Measurements from ENCODE around the gene GMPPA.

Gene GMPPA

DNA sequence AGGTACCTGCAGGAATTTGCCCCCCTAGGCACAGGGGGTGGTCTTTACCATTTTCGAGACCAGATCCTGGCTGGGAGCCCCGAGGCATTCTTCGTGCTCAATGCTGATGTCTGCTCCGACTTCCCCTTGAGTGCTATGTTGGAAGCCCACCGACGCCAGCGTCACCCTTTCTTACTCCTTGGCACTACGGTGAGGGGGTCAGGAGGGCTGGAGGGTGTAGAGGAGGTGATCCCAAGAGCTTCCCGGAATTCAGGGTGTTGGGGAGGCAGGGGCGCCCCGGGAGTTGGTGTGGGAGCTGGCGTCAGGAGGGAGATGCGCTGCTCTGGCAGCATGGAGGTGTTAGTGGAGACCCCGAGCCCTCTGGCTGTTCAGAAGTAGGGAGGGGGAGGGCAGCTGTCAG is 3.2 kb downstream of the GMPPA start:
- no peak for TF ChIP-seq ZNF8 (CRISPR knock-in tag; IDR thresholded peaks at IDR 0.05)
- no peak for TF ChIP-seq TOX (CRISPR knock-in tag; IDR thresholded peaks at IDR 0.05; ENCODE audit: borderline replicate concordance)
- TF ChIP-seq RARB (CRISPR knock-in tag; IDR thresholded peaks at IDR 0.05), result no peak
- no peak for TF ChIP-seq ARNTL (CRISPR knock-in tag; IDR thresholded peaks at IDR 0.05; ENCODE audit: borderline replicate concordance, low read depth)
- no peak for TF ChIP-seq GLIS3 (CRISPR knock-in tag; IDR thresholded peaks at IDR 0.05)
- TF ChIP-seq ZNF565 (CRISPR knock-in tag; conservative IDR thresholded peaks at IDR 0.05; ENCODE audit: low read depth), result no peak
- TF ChIP-seq BACH2 (CRISPR knock-in tag; IDR thresholded peaks at IDR 0.05; ENCODE audit: borderline replicate concordance), result no peak
- TF ChIP-seq, protein P1, sequence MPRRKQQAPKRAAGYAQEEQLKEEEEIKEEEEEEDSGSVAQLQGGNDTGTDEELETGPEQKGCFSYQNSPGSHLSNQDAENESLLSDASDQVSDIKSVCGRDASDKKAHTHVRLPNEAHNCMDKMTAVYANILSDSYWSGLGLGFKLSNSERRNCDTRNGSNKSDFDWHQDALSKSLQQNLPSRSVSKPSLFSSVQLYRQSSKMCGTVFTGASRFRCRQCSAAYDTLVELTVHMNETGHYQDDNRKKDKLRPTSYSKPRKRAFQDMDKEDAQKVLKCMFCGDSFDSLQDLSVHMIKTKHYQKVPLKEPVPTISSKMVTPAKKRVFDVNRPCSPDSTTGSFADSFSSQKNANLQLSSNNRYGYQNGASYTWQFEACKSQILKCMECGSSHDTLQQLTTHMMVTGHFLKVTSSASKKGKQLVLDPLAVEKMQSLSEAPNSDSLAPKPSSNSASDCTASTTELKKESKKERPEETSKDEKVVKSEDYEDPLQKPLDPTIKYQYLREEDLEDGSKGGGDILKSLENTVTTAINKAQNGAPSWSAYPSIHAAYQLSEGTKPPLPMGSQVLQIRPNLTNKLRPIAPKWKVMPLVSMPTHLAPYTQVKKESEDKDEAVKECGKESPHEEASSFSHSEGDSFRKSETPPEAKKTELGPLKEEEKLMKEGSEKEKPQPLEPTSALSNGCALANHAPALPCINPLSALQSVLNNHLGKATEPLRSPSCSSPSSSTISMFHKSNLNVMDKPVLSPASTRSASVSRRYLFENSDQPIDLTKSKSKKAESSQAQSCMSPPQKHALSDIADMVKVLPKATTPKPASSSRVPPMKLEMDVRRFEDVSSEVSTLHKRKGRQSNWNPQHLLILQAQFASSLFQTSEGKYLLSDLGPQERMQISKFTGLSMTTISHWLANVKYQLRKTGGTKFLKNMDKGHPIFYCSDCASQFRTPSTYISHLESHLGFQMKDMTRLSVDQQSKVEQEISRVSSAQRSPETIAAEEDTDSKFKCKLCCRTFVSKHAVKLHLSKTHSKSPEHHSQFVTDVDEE (CRISPR knock-in tag; IDR thresholded peaks at IDR 0.05), result no peak
- TF ChIP-seq ISL1 (CRISPR knock-in tag; IDR thresholded peaks at IDR 0.05), result no peak
- no peak for TF ChIP-seq ZFP30 (CRISPR knock-in tag; IDR thresholded peaks at IDR 0.05)
- TF ChIP-seq ZFP3 (CRISPR knock-in tag; IDR thresholded peaks at IDR 0.05), result no peak
- no peak for TF ChIP-seq ESRRG (CRISPR knock-in tag; IDR thresholded peaks at IDR 0.05)
- TF ChIP-seq SNAI2 (CRISPR knock-in tag; IDR thresholded peaks at IDR 0.05), result no peak
- no peak for TF ChIP-seq OSR1 (CRISPR knock-in tag; IDR thresholded peaks at IDR 0.05)
- TF ChIP-seq, protein P2, sequence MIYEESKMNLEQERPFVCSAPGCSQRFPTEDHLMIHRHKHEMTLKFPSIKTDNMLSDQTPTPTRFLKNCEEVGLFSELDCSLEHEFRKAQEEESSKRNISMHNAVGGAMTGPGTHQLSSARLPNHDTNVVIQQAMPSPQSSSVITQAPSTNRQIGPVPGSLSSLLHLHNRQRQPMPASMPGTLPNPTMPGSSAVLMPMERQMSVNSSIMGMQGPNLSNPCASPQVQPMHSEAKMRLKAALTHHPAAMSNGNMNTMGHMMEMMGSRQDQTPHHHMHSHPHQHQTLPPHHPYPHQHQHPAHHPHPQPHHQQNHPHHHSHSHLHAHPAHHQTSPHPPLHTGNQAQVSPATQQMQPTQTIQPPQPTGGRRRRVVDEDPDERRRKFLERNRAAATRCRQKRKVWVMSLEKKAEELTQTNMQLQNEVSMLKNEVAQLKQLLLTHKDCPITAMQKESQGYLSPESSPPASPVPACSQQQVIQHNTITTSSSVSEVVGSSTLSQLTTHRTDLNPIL (CRISPR knock-in tag; IDR thresholded peaks at IDR 0.05; ENCODE audit: low read depth), result no peak
- ATAC-seq, result no peak

DNA sequence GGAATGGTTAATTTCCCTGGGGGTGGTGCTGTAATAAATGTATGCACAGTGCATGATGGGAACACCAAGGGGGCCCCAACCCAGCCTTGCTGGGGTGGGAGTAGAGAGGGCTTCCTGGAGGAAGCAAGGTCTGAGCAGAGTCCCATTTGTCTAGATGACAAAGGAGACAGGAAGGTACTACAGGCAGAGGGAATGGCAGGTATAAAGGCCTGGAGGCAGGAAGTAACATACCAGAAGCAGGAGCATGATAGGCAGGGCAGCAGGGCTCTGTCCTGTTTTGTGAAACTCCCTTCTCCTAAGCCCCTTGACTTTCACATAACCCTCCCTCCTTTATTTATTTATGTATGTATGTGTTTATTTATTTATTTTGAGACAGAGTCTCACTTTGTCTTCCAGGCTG is 3.9 kb downstream of the GMPPA start:
- TF ChIP-seq TOX (CRISPR knock-in tag; IDR thresholded peaks at IDR 0.05; ENCODE audit: borderline replicate concordance) (no peak), CSDC2 (CRISPR knock-in tag; IDR thresholded peaks at IDR 0.05) (no peak), ZNF70 (CRISPR knock-in tag; IDR thresholded peaks at IDR 0.05) (no peak), SNAI2 (CRISPR knock-in tag; IDR thresholded peaks at IDR 0.05) (no peak), ZFP30 (CRISPR knock-in tag; IDR thresholded peaks at IDR 0.05) (no peak), ZNF565 (CRISPR knock-in tag; conservative IDR thresholded peaks at IDR 0.05; ENCODE audit: low read depth) (no peak), OSR1 (CRISPR knock-in tag; IDR thresholded peaks at IDR 0.05) (no peak), GLIS3 (CRISPR knock-in tag; IDR thresholded peaks at IDR 0.05) (no peak), ZFP3 (CRISPR knock-in tag; IDR thresholded peaks at IDR 0.05) (no peak), ZC3H10 (CRISPR knock-in tag; IDR thresholded peaks at IDR 0.05) (no peak)
- TF ChIP-seq, protein P3, sequence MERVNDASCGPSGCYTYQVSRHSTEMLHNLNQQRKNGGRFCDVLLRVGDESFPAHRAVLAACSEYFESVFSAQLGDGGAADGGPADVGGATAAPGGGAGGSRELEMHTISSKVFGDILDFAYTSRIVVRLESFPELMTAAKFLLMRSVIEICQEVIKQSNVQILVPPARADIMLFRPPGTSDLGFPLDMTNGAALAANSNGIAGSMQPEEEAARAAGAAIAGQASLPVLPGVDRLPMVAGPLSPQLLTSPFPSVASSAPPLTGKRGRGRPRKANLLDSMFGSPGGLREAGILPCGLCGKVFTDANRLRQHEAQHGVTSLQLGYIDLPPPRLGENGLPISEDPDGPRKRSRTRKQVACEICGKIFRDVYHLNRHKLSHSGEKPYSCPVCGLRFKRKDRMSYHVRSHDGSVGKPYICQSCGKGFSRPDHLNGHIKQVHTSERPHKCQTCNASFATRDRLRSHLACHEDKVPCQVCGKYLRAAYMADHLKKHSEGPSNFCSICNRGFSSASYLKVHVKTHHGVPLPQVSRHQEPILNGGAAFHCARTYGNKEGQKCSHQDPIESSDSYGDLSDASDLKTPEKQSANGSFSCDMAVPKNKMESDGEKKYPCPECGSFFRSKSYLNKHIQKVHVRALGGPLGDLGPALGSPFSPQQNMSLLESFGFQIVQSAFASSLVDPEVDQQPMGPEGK (CRISPR knock-in tag; IDR thresholded peaks at IDR 0.05; ENCODE audit: borderline replicate concordance), result no peak
- TF ChIP-seq, protein P2 (CRISPR knock-in tag; IDR thresholded peaks at IDR 0.05; ENCODE audit: low read depth), result no peak
- no peak for ATAC-seq

DNA sequence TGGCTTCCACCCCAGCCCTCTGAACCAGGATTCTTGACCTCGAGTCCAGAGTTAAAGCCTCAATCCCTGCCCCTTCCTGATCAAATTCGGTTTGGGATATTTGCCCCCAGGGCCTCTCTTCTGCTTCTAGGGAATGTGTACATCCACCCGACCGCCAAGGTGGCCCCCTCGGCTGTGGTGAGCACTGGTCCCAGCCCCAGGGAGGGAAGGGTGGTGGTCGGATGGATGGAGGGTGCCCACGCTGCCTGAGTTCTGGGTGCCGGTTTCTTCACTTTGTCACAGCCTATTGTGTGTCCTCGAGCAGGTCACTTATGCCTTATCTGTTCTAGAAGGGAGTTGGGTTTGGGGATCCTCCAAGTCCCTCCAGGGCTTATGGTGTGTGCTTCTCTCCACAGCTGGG is 6.9 kb downstream of the GMPPA start:
- no peak for TF ChIP-seq TCF4 (CRISPR knock-in tag; IDR thresholded peaks at IDR 0.05; ENCODE audit: borderline replicate concordance)
- TF ChIP-seq ZC3H10 (CRISPR knock-in tag; IDR thresholded peaks at IDR 0.05), result no peak
- TF ChIP-seq ZNF70 (CRISPR knock-in tag; IDR thresholded peaks at IDR 0.05), result no peak
- no peak for TF ChIP-seq ZNF8 (CRISPR knock-in tag; IDR thresholded peaks at IDR 0.05)
- no peak for TF ChIP-seq ISL1 (CRISPR knock-in tag; IDR thresholded peaks at IDR 0.05)
- TF ChIP-seq, protein P3 (CRISPR knock-in tag; IDR thresholded peaks at IDR 0.05; ENCODE audit: borderline replicate concordance), result no peak
- TF ChIP-seq GLIS3 (CRISPR knock-in tag; IDR thresholded peaks at IDR 0.05), result no peak

More for the DNA sequence above, 6.9 kb downstream of the GMPPA start:
- no peak for ATAC-seq
